OCI-LY1 (cell line): ENCODE data around the gene LETM1.

Source experiments
- H2AFZ ChIP-seq: fragments of 200-600 bp; sonication (generic), shearing (Covaris generic); 2 replicates; pipeline ENCODE4 v1.6.0; 2014; ENCODE audit warnings: antibody characterized with exemption, mild to moderate bottlenecking, low read length
- H3F3A ChIP-seq: fragments of 200-600 bp; sonication (generic), shearing (Covaris generic); 2 replicates; pipeline ENCODE4 v1.6.0; 2014; ENCODE audit warnings: mild to moderate bottlenecking, antibody characterized with exemption, low read length, moderate library complexity; ENCODE audit not compliant: insufficient read depth
- H3K27ac ChIP-seq: fragments of 200-600 bp; sonication (generic); 2 replicates; pipeline ENCODE4 v1.5.1; 2014; ENCODE audit warnings: low read length, mixed run types, mild to moderate bottlenecking, low read depth; ENCODE audit not compliant: poor library complexity, severe bottlenecking
- H3K27me3 ChIP-seq: fragments of 200-600 bp; sonication (generic); 2 replicates; pipeline ENCODE4 v1.6.0; 2014; ENCODE audit warnings: antibody characterized with exemption, mild to moderate bottlenecking, low read length, moderate library complexity; ENCODE audit not compliant: insufficient read depth
- H3K36me3 ChIP-seq: fragments of 200-600 bp; sonication (generic); 2 replicates; pipeline ENCODE4 v1.6.1; 2014; ENCODE audit warnings: mild to moderate bottlenecking, antibody characterized with exemption, low read length, moderate library complexity, mixed read lengths; ENCODE audit not compliant: insufficient read depth
- H3K4me1 ChIP-seq: fragments of 200-600 bp; sonication (generic); 2 replicates; pipeline ENCODE4 v1.5.1; 2014; ENCODE audit warnings: mild to moderate bottlenecking, low read length, moderate library complexity; ENCODE audit not compliant: insufficient read depth, severe bottlenecking
- H3K4me2 ChIP-seq: fragments of 200-600 bp; sonication (generic), shearing (Covaris generic); 2 replicates; pipeline ENCODE4 v1.6.1; 2014; ENCODE audit warnings: low read length
- H3K4me3 ChIP-seq: fragments of 200-600 bp; sonication (generic); 2 replicates; pipeline ENCODE4 v1.5.1; 2014; ENCODE audit warnings: low read length, low read depth, mild to moderate bottlenecking, mixed read lengths; ENCODE audit not compliant: poor library complexity, severe bottlenecking
- H3K79me2 ChIP-seq: fragments of 200-600 bp; shearing (Covaris generic); 2 replicates; pipeline ENCODE4 v1.6.1; 2016; ENCODE audit warnings: mixed run types, low read length, mixed read lengths; ENCODE audit not compliant: insufficient read depth
- H3K9ac ChIP-seq: fragments of 200-600 bp; sonication (generic), shearing (Covaris generic); 2 replicates; pipeline ENCODE4 v1.6.1; 2014; ENCODE audit warnings: mild to moderate bottlenecking, low read length, mixed read lengths
- H3K9me2 ChIP-seq: fragments of 200-600 bp; sonication (generic), shearing (Covaris generic); 2 replicates; pipeline ENCODE4 v1.6.1; 2014; ENCODE audit warnings: low read depth, mild to moderate bottlenecking, low read length, mixed read lengths
- H3K9me3 ChIP-seq: fragments of 200-600 bp; shearing (Covaris generic); 2 replicates; pipeline ENCODE4 v1.6.1; 2014; ENCODE audit warnings: low read length, mixed read lengths
- H4K20me1 ChIP-seq: fragments of 200-600 bp; sonication (generic), shearing (Covaris generic); 2 replicates; pipeline ENCODE4 v1.6.0; 2016; ENCODE audit warnings: mild to moderate bottlenecking, low read length; ENCODE audit not compliant: insufficient read depth
- CTCF ChIP-seq: fragments of 200-600 bp; sonication (generic), shearing (Covaris generic); IDR thresholded peaks from 2 replicates; pipeline ENCODE4 v1.5.1; 2017; ENCODE audit warnings: mild to moderate bottlenecking, antibody characterized with exemption, low read length, moderate library complexity, mixed read lengths
- EZH2 ChIP-seq: fragments of 200-600 bp; sonication (generic), shearing (Covaris generic); IDR thresholded peaks from 2 replicates; pipeline ENCODE4 v1.8.0; 2017; ENCODE audit warnings: borderline replicate concordance, mixed run types, mild to moderate bottlenecking, antibody characterized with exemption, low read length, moderate library complexity, mixed read lengths

LETM1 gene

GRCh38 chr4:1785592-1785991, 70.4 kb downstream of the LETM1 start:
- Histone ChIP-seq H3K36me3 (no peaks in the 10 kb centered on the region), H3F3A (no peaks in the 10 kb centered on the region), H4K20me1 (no peaks in the 10 kb centered on the region), H3K4me2 (no peak overlapping the region), H3K27me3 (no peaks in the 10 kb centered on the region), H3K79me2 (no peaks in the 10 kb centered on the region), H2AFZ (no peak overlapping the region), H3K9me2 (no peaks in the 10 kb centered on the region), H3K27ac (no peak overlapping the region), H3K9ac (no peak overlapping the region), H3K4me1 (no peaks in the 10 kb centered on the region), H3K4me3 (no peak overlapping the region), H3K9me3 (no peaks in the 10 kb centered on the region)
- no peak for TF ChIP-seq EZH2

- Histone ChIP-seq H4K20me1 (no peaks in the 10 kb centered on the region), H3K79me2 (no peaks in the 10 kb centered on the region), H2AFZ (no peak overlapping the region), H3K9ac (no peak overlapping the region), H3F3A (no peaks in the 10 kb centered on the region), H3K9me3 (no peaks in the 10 kb centered on the region), H3K36me3 (no peaks in the 10 kb centered on the region), H3K4me3 (no peak overlapping the region), H3K4me2 (no peak overlapping the region), H3K27me3 (no peaks in the 10 kb centered on the region), H3K9me2 (no peaks in the 10 kb centered on the region), H3K27ac (no peak overlapping the region), H3K4me1 (no peaks in the 10 kb centered on the region)
- no peak for TF ChIP-seq EZH2
- TF ChIP-seq CTCF, result no peak
Observed at GRCh38 chr4:1784789-1785591, 71.0 kb downstream of the LETM1 start.

GRCh38 chr4:1784395-1784788, 71.6 kb downstream of the LETM1 start:
- Histone ChIP-seq H3K79me2 (no peaks in the 10 kb centered on the region), H2AFZ (no peak overlapping the region), H3K27me3 (no peaks in the 10 kb centered on the region), H3K27ac (no peak overlapping the region), H3K4me3 (no peak overlapping the region), H3K4me2 (no peak overlapping the region), H3K9me2 (no peaks in the 10 kb centered on the region), H3F3A (no peaks in the 10 kb centered on the region), H4K20me1 (no peaks in the 10 kb centered on the region), H3K9me3 (no peaks in the 10 kb centered on the region), H3K9ac (no peak overlapping the region), H3K36me3 (no peaks in the 10 kb centered on the region), H3K4me1 (no peaks in the 10 kb centered on the region)
- no peak for TF ChIP-seq CTCF

GRCh38 chr4:1783970-1784369, 72.0 kb downstream of the LETM1 start:
- no peaks in the 10 kb centered on the region for H4K20me1 ChIP-seq
- no peaks in the 10 kb centered on the region for H3K36me3 ChIP-seq
- no peaks in the 10 kb centered on the region for H3K79me2 ChIP-seq
- H3K27ac ChIP-seq, result no peak overlapping the region
- H3K9ac ChIP-seq, result no peak overlapping the region
- no peak overlapping the region for H2AFZ ChIP-seq
- no peak overlapping the region for H3K4me3 ChIP-seq
- H3K4me1 ChIP-seq, result no peaks in the 10 kb centered on the region
- TF ChIP-seq EZH2, result no peak
- TF ChIP-seq CTCF, result no peak
- H3K27me3 ChIP-seq, result no peaks in the 10 kb centered on the region
- no peak overlapping the region for H3K4me2 ChIP-seq
- no peaks in the 10 kb centered on the region for H3F3A ChIP-seq
- H3K9me3 ChIP-seq, result no peaks in the 10 kb centered on the region
- no peaks in the 10 kb centered on the region for H3K9me2 ChIP-seq
